Heart left ventricle (tissue), 13 donors: ENCODE results near the gene CC2D2A.

Source experiments
- CTCF ChIP-seq, 12 donors: fragments of 200-600 bp; sonication (generic) in 4 of 12; IDR thresholded peaks; one replicate each; pipeline versions ENCODE4 v1.5.0 to v1.8.0; 2018 to 2022; ENCODE audit warnings: antibody characterized with exemption in 12 of 12, mild to moderate bottlenecking in 5 of 12
- POLR2A ChIP-seq, 2 donors: fragments of 450-650 bp; IDR thresholded peaks; one replicate each; pipeline ENCODE4 v1.6.1; 2017; ENCODE audit warnings: antibody characterized with exemption in 2 of 2, mild to moderate bottlenecking in 2 of 2, moderate library complexity in 2 of 2
- donor health status: ischemic (EF 13 %, LVEDD 7.1; RV severe dilation, severe dysfunction).
- donor health status: DM: no; HTN: yes; CAD: no.
- donor health status: DM: no; HTN: no; CAD: no.
- donor health status: ischemic (EF 25% LVEDD 6.9; RV normal size, moderate dysfunction).
- donor health status: ischemic (EF 25% LVEDD 5.7; RV mildly dilated, moderate dysfunction).
- donor health status: ischemic (EF 35%, LVEDD 5.7; RV mildly dilated, moderate dysfunction).
- donor health status: nonischemic (EF 11% LVEDD 7.7; RV severe dilation, severe dysfunction).
- donor health status: DM: yes; HTN: yes; CAD: no.
- donor health status: PGD.
- donor health status: ischemic (EF 29% LVEDD 5.4; RV normal size, mild dysfunction).
- donor health status: nonischemic (EF 23%, LVEDD 6.1; RV moderate dilation, normal function).

- peak; percentile 43 to 75 (median 62) for TF ChIP-seq CTCF (IDR thresholded peaks at IDR 0.05)
- no peak for TF ChIP-seq POLR2A (IDR thresholded peaks at IDR 0.05)
These were observed 180.3 kb downstream of the CC2D2A start for GRCh38 chr4:15649914-15650545.
